ENCODE measurements around the gene RGR.
"Not testable (repeated sequence)": the region's sequence is repeated elsewhere in the genome, so short reads cannot be mapped to it uniquely, and the experiment has no call there.

RGR gene

DNA sequence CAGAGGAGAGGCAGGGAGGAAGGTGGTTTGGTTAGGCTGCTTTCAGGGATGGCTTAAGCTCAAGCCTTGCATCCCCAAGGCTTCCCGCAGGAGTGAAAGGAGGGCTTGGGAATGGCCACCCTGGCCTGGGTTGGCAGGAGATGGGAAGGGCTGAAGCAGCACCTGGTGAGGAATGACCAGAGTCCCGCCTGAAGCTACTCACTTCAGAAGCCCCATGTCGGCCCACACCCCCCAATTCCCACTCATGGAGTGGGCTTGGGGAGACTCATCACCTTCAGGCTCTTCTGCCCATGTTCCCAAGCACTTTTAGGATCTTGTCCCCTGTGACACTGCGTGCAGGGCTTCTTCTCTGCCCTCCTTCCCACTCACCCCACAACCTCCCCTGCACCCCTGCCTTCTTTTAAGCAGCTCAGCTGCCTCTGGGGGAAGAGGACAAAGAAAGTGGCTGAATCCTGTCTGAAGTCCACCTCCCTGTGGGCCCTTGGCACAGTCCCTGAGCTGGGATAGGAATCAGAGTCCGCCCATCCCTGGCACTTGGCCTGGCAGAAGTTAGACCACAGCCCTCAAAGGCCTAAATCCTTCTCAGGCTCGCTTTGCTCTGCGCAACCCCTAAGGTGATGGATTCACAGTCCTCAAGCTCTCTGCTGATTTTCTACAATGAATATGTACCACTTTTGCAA lies 16.5 kb downstream of the RGR start:
- no peak for DNase-seq

DNA sequence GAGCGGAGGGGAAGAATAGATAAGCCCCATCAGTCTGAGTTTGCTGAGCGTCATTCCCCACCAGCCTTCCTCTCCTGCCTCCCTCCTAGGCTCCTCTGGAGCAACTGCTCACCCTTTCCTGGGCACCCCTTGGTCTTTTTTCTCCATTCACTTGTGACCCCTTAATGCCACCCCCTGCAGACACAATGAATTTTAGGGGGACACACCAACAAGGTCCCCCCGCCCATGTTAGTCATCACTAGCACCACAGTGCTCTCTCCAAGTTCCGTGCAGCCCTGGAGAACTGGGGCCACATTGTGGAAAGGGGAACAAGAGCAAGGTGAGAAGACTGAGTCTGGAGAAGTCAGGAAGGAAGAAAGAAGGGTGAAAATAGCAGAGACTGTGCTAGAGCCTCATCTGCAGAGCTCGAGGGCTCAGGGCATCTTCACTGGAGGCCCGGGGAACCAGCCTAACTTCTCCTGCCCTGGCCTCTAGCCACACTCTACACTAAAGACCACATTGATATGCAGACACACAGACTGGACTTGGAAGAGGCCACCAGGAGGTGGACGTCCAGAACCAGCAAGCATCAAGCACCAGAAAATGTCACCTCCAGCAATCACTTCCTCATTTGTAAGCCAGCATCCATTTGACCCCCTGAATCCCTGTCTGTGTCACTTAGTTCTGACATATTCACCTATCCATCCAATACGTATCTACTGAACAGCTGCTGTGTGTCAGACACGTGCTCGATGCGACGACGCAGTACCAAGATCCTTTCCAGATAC lies 17.5 kb downstream of the RGR start:
- no peak for DNase-seq

DNA sequence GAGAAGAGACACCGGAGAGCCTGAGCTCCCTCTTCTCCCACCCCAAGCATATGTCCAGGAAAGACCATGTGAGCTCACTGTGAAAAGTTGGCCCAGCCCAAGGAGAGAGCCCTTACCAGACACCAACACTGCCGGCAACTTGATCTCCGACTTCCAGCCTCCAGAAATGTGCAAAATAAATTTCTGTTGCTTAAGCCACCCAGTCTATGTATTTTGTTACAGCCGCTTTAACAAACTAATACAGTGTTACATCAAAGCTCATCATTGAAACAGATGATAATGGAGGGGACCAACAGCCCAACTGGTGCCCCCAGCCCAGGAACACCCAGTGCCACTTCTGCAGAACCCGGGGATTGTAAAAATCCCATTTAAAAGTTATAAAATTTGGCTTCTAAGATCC lies 18.9 kb downstream of the RGR start:
- DNase-seq, result no peak

DNA sequence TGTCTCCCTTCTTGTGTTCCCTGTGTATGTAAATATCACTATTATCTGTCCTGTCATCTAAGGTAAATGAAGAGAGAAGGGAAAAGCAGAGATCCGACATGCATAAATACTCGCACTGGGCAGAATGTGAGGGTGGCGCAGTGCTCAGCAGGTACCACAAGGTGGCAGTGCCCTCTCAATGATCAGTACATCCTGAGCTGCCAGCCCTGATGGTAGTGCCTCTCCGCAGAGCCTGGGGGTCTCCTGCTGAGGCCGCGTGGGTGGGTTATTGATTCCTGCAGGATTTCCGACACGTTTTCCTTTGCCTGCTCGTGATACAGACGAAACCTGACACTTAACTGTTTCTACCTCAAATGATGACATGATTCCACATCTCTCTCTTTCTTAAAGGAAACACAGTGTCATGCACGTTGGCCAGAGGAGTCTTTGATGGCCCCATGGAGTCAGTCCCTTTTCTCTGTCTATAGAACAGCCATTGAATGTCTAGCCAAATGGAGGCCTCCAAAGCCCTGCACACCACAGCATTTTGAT lies 19.8 kb downstream of the RGR start:
- DNase-seq, result peak; percentile 71

DNA sequence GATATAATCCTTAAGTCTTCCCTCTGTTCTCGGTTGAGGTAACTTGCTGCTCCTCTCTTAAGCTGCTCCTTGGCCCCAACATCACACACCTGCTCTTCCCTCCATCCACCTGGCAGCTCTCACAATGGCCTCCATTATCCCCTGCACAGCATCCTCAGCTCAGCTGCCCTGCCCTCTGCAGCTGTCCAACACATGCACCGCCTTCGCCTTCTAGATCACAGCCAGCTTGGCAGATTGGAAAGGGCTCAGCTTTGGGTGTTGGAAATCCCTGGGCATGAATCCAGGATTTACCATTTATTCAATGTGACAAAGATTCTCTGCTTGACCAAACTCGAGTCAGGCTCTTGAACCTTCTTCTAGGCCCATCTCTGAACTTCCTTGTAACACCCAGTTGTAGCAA lies 20.6 kb downstream of the RGR start:
- peak; percentile 57 for DNase-seq

DNA sequence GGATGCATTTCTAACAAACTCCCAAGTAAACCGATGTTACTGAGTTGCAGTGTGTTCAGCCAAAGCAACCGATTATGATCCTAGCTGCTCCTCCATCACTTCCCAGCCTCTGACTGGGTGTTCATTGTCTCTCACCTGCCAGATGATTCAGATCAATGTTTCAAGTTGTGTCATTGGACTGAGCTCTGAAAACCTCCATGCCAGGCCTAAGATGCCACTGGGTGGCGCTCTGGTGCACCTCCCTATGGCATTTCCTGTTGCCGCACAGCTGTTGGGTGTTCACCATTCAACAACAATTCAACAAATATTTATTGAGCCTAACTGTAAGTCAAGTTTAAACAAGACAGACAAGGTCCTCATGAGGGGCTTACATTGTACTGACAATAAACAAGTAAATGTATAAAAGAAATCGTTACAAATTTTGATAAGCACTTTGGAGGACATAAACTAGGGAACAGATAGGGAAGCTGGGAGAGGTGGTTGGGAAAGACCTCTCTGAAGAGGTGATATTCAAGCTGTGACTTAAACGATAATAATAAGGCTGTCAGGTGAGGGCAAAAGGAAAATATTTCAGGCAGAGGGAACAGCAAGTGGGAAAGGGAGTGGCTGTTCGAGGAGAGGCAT lies 22.8 kb downstream of the RGR start:
- DNase-seq, result no peak

DNA sequence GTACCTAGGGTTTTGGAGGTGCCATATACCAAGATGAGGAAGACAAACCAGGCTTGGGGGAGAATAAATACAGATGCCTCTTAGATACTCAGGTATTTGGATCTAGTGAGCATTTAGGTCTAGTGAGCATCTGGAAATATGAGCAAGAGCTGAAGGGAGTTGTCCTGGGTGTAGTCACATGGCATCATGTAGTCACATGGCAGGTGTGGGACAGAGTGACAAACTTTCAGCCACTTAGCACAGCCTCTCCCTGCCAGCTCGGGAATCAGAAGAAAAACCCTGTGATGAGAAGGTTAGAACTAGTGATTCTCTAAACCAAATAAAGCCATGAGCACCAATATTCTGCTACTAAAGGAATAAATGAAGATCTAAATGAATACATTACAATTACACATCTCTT lies 24.3 kb downstream of the RGR start:
- DNase-seq, result no peak

DNA sequence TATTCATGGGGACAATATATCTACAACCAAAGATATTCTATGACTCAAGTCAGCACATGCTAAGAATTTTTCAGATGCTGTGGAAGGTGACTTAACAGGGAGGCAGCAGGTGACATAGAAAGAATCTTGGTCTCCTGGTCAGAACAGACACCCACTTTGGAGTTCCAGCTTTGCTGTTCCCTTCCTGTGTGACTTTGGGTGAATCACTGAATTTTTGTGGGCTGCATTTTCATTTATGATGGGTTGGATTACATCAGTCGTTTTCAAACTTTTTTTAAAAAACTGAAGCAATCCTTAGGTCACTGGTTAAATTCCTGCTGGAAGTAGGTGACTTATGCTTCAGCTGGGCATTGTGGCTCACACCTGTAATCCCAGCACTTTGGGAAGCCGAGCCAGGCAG lies 24.9 kb downstream of the RGR start:
- no peak for DNase-seq

DNA sequence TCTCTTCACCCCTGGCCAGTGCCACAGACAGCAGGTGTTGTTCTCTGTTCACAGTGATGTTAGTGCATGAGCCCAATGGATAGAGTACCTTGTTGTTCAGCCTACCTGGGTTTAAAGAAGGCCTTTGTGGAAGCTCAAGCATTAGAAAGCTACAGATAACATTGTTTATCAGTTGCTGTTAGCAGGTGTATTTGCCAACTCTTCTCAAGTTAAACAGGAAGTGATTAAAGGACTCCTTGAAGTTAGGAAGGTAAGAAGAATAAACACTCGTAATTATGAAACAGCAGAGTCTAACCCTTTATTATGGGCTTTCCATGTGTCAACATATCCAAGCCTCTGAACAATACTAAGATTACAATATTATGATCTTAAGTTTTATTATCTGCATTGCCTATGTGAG lies 25.9 kb downstream of the RGR start:
- DNase-seq, result no peak

DNA sequence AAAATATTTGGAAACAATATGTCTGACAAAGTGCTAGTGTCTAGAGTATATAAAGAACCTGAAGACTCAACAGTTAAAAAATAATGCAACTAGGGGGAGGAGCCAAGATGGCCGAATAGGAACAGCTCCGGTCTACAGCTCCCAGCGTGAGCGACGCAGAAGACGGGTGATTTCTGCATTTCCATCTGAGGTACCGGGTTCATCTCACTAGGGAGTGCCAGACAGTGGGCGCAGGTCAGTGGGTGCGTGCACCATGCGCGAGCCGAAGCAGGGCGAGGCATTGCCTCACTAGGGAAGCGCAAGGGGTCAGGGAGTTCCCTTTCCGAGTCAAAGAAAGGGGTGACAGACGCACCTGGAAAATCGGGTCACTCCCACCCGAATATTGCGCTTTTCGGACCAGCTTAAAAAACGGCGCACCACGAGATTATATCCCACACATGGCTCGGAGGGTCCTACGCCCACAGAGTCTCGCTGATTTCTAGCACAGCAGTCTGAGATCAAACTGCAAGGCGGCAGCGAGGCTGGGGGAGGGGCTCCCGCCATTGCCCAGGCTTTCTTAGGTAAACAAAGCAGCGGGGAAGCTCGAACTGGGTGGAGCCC lies 35.1 kb downstream of the RGR start:
- DNase-seq, result not testable (repeated sequence)

DNA sequence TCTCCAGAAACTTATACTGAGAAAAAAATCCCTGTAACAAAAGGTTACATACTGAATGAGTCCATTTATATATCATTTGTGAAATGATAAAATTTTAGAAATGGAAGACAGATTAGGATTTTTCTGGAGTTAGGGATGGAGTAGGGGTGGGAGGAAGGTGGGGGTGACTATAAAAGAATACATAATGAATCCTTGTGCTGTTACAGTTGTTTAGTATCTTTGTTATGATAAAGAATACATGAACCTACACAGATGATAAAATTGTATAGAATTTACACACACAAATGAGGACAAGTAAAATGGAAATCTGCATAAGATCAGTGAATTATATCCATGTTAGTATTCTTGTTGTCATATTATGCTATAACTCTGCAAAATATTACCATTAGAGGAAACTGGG lies 41.8 kb downstream of the RGR start:
- no peak for DNase-seq

DNA sequence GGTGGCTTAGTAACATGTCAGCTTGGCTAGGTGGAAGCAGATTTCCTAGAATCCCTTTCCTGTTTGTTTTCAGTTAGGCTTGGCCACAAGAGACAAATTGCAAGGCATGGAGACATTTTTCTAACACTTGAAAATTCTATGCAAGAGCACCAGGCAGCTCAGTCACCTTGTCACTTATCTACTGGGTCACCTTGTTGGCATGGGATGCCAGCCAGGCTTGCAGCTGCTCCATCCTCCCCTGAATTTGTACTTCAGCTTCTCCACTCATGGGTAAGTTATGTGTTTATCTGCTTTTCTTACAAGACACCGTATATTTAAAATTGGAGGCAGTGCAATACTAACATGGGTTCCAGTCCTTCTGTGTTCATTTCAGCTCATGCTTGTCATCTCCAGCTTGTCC lies 43.3 kb downstream of the RGR start:
- no peak for DNase-seq

DNA sequence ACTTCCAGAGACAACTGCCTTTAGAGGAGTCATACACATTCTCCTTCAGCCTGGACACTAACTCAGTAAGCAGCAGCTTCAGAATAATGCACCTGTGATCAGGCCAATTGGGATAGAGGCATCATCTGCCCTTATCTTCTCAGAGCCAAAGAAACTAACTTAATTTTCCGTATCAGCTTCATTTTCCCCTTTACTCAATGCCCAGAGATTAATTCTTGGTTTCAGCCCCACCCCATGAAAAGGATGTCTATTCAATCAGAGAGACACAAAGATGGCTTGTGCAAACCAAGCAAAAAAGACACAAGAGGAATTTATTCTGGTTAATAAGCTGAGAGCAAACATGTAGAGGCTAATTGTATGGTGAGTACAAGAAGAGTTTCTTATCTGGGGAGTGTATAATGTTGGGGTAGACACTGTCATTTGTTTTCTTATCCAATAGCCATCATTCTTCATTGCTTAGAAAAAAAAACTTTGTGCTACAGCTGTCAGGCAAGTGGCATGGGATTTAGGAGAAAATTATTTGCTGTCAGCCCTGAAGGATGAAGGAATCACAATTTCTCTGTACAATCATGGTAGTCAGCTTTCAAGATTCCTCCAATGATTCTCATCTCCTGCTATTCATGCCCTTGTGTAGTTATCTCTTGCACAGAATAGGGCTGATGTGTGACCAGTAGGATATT lies 44.8 kb downstream of the RGR start:
- DNase-seq, result no peak

DNA sequence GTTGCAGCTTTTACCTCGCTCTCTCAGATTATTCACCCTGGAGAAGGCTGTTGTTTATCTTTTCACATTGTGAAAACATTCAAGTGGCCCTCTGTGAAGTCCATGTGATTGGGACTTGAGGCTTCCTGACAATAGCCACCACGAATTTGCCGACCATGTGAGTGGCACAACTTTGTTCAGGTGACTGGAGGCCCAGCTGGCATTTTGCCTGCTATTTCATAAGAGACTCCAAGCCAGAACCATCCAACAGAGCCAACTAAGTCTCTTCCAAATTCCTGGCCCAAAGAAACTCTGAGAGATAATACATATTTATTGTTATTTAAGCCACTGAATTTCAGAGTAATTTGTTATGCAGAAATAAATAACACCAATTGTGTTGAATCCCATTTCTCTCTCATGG lies 45.4 kb downstream of the RGR start:
- DNase-seq, result no peak

DNA sequence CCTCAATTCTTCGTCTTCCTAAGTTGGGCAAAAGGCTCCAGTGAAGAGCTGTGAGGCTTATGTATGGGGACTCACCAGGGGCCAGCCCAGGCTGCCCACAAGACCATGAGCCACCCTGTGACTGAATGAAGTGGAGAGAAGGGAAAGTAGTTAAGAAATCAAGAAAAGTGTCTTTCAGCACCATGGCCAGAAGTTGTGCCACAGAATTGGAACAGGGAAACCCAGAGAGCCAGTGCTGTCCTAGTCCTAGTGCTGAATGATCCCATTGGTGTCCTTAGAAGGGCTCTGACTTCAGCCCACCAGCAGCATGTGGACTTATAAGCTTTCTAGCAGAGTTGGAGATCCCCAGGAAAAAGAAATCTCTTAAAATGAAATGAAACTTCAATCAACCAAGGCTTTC lies 46.5 kb downstream of the RGR start:
- DNase-seq, result no peak

DNA sequence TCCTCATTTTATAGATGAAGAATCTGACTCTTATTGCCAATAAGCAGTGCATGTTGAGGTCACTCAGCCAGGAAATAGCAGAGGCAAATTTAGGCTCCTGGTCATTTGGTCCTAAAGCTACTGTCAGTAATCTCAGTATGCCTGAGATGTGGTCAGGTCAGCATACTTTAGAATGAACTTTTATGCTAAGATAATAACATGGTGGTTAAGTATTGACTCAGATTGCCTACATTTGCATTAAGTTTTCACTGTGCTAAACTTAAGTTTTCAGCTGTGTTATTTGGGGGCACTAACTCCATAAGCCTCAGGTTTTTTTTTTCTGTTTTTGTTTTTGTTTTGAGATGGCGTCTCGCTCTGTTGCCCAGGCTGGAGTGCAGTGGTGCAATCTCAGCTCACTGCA lies 47.6 kb downstream of the RGR start:
- DNase-seq, result no peak

DNA sequence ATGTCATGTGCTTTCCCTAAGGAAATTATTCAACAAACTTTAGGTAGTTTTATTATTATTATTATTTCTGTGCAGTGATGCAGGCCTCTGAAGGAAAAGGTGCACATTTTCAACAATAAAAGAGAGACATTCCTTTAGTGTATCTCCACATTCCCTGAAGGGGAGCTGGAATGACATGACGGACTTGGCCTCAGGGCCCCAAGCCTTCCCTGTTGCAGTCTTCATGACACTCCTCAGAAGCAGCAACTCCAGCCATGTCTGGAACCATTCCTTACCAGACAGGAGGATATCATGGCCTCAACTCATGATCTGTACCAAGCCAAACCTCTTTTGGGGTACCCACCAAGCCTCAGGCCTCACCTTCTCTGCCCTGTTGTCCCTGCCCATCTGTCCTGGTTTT lies 48.3 kb downstream of the RGR start:
- no peak for DNase-seq

DNA sequence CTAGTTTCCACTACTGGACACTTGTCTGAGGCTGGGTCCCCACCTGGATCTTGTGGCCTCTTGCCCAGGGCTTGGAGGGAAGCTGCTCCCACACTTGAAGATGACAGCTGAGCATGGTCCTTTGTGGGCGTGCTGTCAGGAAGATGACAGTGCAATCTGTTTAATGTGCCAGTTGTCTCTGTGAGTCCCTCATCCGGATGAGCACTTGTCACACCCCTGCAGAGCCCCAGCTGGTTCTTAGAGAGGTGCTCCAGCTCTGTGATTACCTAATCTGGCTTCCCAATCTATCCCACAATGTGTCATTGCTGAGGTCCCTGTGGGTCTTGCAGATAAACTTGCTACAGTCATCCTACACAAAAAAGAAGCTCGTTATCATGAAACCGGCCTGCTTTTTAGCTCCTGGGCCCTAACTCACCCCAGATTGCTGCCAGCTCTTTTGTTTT lies 48.7 kb downstream of the RGR start:
- no peak for DNase-seq

DNA sequence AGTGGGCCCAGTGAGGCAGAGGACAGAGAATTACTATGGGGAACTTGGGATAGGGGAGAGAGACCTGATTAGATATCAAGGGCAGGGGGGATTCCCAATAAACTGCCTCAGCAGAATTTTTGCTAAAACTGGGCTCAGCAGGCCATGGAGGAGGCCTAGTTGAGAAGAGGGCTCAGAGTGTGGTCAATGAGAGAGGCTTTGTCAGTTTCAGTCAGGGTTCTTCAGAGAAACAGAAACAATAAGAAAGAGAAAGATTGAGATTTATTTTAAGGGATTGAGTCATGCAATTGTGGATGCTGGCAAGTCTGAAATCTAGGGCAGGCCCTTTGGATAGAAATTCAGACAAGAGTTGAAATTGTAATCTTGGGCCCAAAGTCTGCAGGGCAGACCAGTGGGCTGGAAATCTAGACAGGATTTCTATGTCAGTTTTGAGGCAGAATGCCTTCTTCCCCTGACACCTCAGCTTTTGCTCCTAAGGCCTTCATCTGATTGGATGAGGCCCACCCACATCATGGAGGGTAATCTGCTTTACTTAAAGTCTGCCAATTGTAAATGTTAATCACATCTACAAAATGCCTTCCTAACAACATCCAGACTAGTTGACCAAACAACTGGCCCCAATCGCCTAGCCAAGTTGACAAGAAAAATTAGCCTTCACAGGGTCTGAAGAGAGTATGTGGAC lies 50.1 kb downstream of the RGR start:
- DNase-seq, result no peak

DNA sequence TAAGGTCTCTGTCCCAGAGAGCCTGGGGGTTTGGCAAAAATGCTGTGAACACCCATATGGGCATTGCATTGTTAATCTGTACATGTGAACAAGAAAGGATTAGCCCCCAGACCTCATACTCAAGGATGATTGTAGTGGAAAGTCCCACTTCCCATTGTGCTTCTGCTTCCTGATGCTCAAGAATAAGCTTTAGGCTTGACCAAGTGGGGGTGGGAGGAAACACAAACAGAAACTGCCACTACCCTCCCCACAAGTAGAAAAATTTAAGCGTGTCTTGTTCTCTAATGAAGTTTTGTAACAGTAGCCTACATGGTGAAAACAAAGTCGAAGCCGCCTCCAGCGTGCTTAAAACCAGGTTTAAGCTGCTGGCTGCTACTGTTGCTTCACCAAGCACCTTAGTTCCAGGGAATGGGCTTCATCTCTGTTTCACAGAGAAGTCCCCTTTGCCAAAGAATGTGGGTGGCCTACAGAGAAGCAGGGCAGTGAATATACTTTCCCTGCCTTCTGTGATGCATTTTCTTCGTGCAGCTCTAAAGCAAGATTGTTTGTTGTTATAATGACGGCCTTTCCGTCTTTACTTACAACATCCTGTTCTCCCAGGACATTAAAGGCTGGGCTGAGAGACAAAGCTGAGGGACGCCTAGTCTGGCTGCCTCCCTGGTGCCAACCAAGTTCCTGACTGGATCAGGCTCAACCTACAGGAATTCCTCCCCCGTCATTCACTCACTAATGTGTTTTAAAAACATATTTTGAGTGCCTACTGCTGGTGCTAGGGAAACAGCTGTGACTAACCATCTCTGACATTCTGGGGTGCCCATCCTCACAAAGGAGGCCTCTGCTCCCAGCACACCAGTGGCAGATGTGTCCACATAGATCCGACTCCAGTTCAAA lies 51.5 kb downstream of the RGR start:
- no peak for DNase-seq

DNA sequence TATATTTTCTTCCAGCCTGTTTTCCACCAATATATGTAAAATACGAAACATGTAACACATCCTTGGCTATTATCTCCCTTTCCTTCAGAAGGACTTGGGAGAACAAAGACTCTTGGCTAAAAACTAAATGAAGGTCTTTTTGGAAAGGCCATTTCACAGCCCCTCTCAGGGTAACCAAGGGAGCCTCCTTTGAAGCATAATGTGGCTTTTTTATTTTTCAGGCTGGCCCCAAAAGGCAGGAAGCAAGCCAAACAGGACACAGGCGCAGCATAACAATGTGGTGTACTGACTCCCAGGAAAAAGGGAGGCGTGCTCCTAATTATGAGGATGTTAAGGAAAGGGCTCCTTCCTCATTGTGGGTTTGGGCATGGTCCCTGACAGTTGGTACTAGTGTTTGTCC lies 53.2 kb downstream of the RGR start:
- no peak for DNase-seq
